Stimulated activated CD8-positive, alpha-beta memory T cell treated with anti-CD3 and anti-CD28 coated beads, Interleukin-4, amount 100 ng/mL, for 24 hours (primary cell): Measurements from ENCODE around the gene SESTD1.
A peak's percentile ranks its signal among the peaks of the same experiment; 100 is the strongest.

Experiments used
- DNase-seq: peaks from one replicate; pipeline ENCODE4 v3.0.0-alpha.2; 2020; ENCODE audit warnings: low read depth

Gene SESTD1

GRCh38 chr2:179264368-179265081, at the start of gene SESTD1:
TSS of gene SESTD1 (minus strand) at chr2:179264832. CDS start at chr2:179191841, 72,991 bp downstream.
- peak; percentile 35 for DNase-seq

GRCh38 chr2:179313057-179313456, 48.4 kb upstream of the SESTD1 start:
- no peak for DNase-seq

GRCh38 chr2:179311101-179311500, 46.5 kb upstream of the SESTD1 start:
- no peak for DNase-seq

GRCh38 chr2:179307616-179308371, 43.2 kb upstream of the SESTD1 start:
- DNase-seq = no peak

GRCh38 chr2:179305125-179305524, 40.5 kb upstream of the SESTD1 start:
- no peak for DNase-seq

- no peak for DNase-seq
These were observed 39.8 kb upstream of the SESTD1 start for GRCh38 chr2:179304424-179304823.

GRCh38 chr2:179302764-179303571, 38.3 kb upstream of the SESTD1 start:
- DNase-seq = no peak

GRCh38 chr2:179302149-179302548, 37.5 kb upstream of the SESTD1 start:
- no peak for DNase-seq

GRCh38 chr2:179298666-179299065, 34.0 kb upstream of the SESTD1 start:
- no peak for DNase-seq

GRCh38 chr2:179297927-179298326, 33.3 kb upstream of the SESTD1 start:
- DNase-seq = no peak

GRCh38 chr2:179290329-179290728, 25.7 kb upstream of the SESTD1 start:
- DNase-seq = no peak

GRCh38 chr2:179285060-179285459, 20.4 kb upstream of the SESTD1 start:
- DNase-seq = no peak

GRCh38 chr2:179277429-179278196, 13.0 kb upstream of the SESTD1 start:
- DNase-seq = no peak

GRCh38 chr2:179275253-179276012, 10.8 kb upstream of the SESTD1 start:
- DNase-seq = no peak

- no peak for DNase-seq
These were observed 10.1 kb upstream of the SESTD1 start for GRCh38 chr2:179274749-179275148.

- no peak for DNase-seq
These were observed 8.9 kb upstream of the SESTD1 start for GRCh38 chr2:179273461-179273962.

- DNase-seq = no peak
These were observed 8.0 kb upstream of the SESTD1 start for GRCh38 chr2:179272406-179273192.

GRCh38 chr2:179270689-179271088, 6.1 kb upstream of the SESTD1 start:
- no peak for DNase-seq

GRCh38 chr2:179268277-179268925, 3.8 kb upstream of the SESTD1 start:
- DNase-seq = no peak

- DNase-seq = no peak
These were observed 1.6 kb upstream of the SESTD1 start for GRCh38 chr2:179266271-179266670.
